ENCODE results near the gene MYH15. TPM values are rescaled to one million over a fixed set of nuclear protein-coding genes. Genes with fewer than 3 reads are reported as not detected.

MYH15 gene
- total RNA-seq, 6 experiments from 2014 or later: 0.19 to 0.59 (median 0.31) TPM

DNA sequence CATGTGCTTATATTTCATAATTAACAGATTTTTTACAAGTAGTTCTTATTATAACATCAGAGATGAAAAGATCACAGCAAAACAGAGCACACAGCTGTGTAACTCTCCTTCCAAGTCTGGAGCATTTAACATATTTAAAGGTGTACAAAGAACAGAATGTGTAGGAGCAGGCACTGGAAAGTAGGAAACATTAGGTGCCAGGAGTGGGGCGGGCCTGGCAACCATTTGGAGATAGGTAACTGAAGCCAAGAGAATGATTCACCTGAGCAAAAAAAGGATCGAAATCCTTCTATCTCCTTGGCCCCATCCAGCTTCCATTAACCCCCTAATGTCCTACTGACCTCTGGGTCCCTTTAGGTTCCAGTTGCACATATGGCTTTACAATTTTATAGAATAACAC, 2.3 kb upstream of the MYH15 start:
- Mint-ChIP-seq H3K9me3 (no peaks in the 10 kb centered on the region), H3K4me3 (no peak overlapping the region), H3K4me1 (ENCODE audit: low read depth) (no peaks in the 10 kb centered on the region), H3K36me3 (ENCODE audit: low read depth) (no peaks in the 10 kb centered on the region), H3K27ac (no peak overlapping the region), H3K27me3 (ENCODE audit: insufficient read depth) (peaks cover 9% of the 10 kb centered on the region)
- no peak for DNase-seq
- TF ChIP-seq, protein P1, sequence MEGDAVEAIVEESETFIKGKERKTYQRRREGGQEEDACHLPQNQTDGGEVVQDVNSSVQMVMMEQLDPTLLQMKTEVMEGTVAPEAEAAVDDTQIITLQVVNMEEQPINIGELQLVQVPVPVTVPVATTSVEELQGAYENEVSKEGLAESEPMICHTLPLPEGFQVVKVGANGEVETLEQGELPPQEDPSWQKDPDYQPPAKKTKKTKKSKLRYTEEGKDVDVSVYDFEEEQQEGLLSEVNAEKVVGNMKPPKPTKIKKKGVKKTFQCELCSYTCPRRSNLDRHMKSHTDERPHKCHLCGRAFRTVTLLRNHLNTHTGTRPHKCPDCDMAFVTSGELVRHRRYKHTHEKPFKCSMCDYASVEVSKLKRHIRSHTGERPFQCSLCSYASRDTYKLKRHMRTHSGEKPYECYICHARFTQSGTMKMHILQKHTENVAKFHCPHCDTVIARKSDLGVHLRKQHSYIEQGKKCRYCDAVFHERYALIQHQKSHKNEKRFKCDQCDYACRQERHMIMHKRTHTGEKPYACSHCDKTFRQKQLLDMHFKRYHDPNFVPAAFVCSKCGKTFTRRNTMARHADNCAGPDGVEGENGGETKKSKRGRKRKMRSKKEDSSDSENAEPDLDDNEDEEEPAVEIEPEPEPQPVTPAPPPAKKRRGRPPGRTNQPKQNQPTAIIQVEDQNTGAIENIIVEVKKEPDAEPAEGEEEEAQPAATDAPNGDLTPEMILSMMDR (IDR thresholded peaks at IDR 0.05): no peak

DNA sequence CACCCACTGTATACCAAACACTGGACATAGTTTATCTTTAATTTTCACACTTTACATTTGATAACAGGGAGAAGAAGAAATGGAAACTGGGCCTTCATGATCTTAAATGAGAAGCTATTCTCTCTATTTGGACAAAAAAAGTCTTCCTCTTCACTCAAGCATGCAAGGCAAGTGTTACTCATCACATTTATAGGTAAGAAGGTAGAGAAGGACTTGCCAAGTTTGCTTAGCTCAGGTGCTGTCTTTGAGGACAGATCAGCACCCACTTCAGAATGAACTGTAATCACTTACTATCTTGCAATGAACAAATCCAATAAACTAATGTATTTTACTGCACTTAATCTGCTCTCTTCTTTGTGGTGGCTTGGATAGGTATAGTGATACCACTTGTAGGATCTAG, 1.1 kb upstream of the MYH15 start:
- DNase-seq: no peak
- Mint-ChIP-seq H3K9me3 (no peaks in the 10 kb centered on the region), H3K4me1 (ENCODE audit: low read depth) (no peaks in the 10 kb centered on the region), H3K36me3 (ENCODE audit: low read depth) (no peaks in the 10 kb centered on the region), H3K4me3 (no peak overlapping the region), H3K27me3 (ENCODE audit: insufficient read depth) (peaks cover 8% of the 10 kb centered on the region), H3K27ac (no peak overlapping the region)
- TF ChIP-seq, protein P1 (IDR thresholded peaks at IDR 0.05): no peak

DNA sequence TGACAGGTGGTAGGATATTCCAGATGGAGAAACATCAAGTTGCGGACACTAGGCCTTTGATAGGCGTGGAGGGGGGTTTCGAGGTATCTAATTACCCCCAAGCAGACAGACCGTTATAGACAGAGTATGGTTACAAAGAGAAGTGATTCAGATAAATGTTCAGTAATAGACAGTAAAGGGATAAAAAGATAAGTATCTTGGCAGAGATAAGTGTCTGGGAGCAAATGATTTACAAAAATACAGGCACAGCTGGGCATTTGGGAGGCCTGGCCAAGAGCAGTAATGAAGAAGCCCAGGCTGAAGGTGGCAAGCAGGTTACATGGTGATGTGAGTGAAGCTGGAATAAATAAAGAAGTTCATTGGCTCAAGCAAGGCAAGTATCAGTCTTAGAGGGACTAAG, 659 bp upstream of the MYH15 start:
- no peak overlapping the region for H3K4me3 Mint-ChIP-seq
- H3K27me3 Mint-ChIP-seq (ENCODE audit: insufficient read depth): peaks cover 8% of the 10 kb centered on the region
- H3K9me3 Mint-ChIP-seq: no peaks in the 10 kb centered on the region
- H3K4me1 Mint-ChIP-seq (ENCODE audit: low read depth): no peaks in the 10 kb centered on the region
- H3K27ac Mint-ChIP-seq: no peak overlapping the region
- H3K36me3 Mint-ChIP-seq (ENCODE audit: low read depth): no peaks in the 10 kb centered on the region
- TF ChIP-seq, protein P1 (IDR thresholded peaks at IDR 0.05): no peak
- no peak for DNase-seq

DNA sequence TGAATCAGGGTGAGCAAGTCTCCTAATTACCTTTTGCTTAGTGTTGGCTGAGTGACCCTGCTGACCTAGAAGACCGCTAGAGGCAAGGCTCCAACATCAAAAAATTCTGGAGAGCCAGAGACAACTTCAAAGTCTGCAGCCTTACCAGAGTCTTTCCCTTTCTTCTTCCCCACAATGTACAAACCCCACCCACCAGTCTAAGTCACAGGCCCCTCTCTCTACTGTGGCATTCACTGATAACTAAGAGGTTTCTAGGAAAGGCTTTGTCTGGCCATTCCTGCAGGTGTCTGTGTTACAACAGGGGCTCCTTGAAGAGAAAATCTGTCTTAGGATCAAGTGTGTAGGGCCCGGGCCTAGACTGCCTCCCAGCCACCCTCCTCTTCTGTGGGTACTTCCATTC, 525 bp downstream of the MYH15 start:
- H3K27ac Mint-ChIP-seq: no peak overlapping the region
- no peaks in the 10 kb centered on the region for H3K4me1 Mint-ChIP-seq (ENCODE audit: low read depth)
- peaks cover 4% of the 10 kb centered on the region for H3K27me3 Mint-ChIP-seq (ENCODE audit: insufficient read depth)
- H3K4me3 Mint-ChIP-seq: no peak overlapping the region
- H3K9me3 Mint-ChIP-seq: no peaks in the 10 kb centered on the region
- H3K36me3 Mint-ChIP-seq (ENCODE audit: low read depth): no peaks in the 10 kb centered on the region
- no peak for DNase-seq
- TF ChIP-seq, protein P1 (IDR thresholded peaks at IDR 0.05): no peak

DNA sequence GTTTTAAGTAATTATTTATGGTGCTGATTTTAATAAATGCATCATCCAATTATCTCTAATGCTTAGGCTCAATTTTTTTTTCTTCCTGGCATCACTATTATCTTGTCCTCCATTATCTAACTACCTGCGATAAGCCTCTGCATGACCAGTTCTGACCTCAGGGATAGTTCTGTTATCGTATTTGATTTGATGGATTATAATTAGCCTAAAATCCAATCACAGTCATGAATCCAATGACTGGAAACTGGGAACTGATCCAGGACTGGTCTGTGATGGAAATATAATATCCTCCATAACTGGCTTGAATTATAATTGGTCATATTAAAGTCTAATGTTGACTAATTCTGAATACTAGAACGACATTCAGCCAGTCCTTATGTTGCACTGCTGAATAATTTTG, 1.1 kb downstream of the MYH15 start:
- no peaks in the 10 kb centered on the region for H3K9me3 Mint-ChIP-seq
- no peaks in the 10 kb centered on the region for H3K4me1 Mint-ChIP-seq (ENCODE audit: low read depth)
- H3K27ac Mint-ChIP-seq: no peak overlapping the region
- no peak for DNase-seq
- H3K27me3 Mint-ChIP-seq (ENCODE audit: insufficient read depth): no peaks in the 10 kb centered on the region; the same call in none of the 2 replicates
- TF ChIP-seq, protein P1 (IDR thresholded peaks at IDR 0.05): no peak
- H3K4me3 Mint-ChIP-seq: no peak overlapping the region
- no peaks in the 10 kb centered on the region for H3K36me3 Mint-ChIP-seq (ENCODE audit: low read depth)

DNA sequence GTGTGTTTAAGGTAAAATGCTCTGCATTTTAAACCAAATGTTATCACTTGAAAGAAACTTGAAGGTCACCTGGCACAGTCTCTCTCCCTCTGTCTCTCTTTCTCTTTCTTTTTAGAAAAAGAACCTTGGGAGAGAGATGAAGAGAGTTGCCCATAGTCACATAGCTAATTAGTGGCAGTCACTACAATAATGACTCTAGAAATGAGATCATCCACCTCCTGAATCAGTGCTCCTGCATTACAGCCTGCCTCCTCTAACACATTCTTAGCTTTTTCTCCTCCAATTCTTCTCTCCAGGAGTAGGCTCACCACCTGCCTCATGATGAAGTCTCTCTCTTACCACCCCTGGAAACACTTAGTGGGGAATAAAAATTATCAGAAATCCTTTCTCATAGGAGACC, 2.5 kb downstream of the MYH15 start:
- Mint-ChIP-seq H3K4me3 (no peak overlapping the region), H3K27me3 (ENCODE audit: insufficient read depth) (no peaks in the 10 kb centered on the region; the same call in none of the 2 replicates), H3K36me3 (ENCODE audit: low read depth) (no peaks in the 10 kb centered on the region), H3K27ac (no peak overlapping the region), H3K9me3 (no peaks in the 10 kb centered on the region), H3K4me1 (ENCODE audit: low read depth) (no peaks in the 10 kb centered on the region)
- DNase-seq: no peak
- TF ChIP-seq, protein P1 (IDR thresholded peaks at IDR 0.05): no peak

All from HFFc6 (cell line).